ENCODE data around the gene AKT2.

Gene AKT2

DNA sequence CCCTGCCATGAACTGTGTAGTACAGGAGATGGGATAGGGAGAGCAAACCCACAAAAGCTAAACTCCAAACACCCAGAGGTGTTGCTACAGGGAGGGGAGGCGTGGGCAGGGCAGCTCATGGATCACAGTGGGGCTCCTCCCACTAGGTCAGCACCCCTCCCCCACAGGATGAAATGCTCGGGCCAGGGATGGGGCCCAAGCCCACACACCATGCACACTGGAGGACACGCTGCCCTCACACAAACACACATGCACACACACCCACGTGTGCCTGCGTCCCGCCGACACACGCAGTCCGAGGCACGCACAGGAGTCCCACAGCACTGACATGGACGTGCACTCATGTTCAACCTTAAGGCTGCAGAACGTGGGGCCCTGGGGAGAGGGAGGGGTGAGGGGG, 52.7 kb downstream of the AKT2 start:
- Histone ChIP-seq H3K27ac (ENCODE audit: poor library complexity, severe bottlenecking) (no peak overlapping the region), H3K4me3 (ENCODE audit: severe bottlenecking) (no peak overlapping the region), H3K36me3 (ENCODE audit: low read depth) (peaks cover 19% of the 10 kb centered on the region; the same call in 1 of the 2 replicates), H3K9me3 (ENCODE audit: severe bottlenecking) (no peaks in the 10 kb centered on the region), H3K4me1 (ENCODE audit: insufficient read depth, poor library complexity, severe bottlenecking) (no peaks in the 10 kb centered on the region), H3K27me3 (ENCODE audit: insufficient read depth, poor library complexity, severe bottlenecking) (peaks cover 5% of the 10 kb centered on the region)
- no peak for DNase-seq (ENCODE audit: low spot score)
- ATAC-seq (ENCODE audit: low read depth) = no peak
- TF ChIP-seq, protein P1, sequence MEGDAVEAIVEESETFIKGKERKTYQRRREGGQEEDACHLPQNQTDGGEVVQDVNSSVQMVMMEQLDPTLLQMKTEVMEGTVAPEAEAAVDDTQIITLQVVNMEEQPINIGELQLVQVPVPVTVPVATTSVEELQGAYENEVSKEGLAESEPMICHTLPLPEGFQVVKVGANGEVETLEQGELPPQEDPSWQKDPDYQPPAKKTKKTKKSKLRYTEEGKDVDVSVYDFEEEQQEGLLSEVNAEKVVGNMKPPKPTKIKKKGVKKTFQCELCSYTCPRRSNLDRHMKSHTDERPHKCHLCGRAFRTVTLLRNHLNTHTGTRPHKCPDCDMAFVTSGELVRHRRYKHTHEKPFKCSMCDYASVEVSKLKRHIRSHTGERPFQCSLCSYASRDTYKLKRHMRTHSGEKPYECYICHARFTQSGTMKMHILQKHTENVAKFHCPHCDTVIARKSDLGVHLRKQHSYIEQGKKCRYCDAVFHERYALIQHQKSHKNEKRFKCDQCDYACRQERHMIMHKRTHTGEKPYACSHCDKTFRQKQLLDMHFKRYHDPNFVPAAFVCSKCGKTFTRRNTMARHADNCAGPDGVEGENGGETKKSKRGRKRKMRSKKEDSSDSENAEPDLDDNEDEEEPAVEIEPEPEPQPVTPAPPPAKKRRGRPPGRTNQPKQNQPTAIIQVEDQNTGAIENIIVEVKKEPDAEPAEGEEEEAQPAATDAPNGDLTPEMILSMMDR (IDR thresholded peaks at IDR 0.05; ENCODE audit: poor library complexity, severe bottlenecking) = no peak

DNA sequence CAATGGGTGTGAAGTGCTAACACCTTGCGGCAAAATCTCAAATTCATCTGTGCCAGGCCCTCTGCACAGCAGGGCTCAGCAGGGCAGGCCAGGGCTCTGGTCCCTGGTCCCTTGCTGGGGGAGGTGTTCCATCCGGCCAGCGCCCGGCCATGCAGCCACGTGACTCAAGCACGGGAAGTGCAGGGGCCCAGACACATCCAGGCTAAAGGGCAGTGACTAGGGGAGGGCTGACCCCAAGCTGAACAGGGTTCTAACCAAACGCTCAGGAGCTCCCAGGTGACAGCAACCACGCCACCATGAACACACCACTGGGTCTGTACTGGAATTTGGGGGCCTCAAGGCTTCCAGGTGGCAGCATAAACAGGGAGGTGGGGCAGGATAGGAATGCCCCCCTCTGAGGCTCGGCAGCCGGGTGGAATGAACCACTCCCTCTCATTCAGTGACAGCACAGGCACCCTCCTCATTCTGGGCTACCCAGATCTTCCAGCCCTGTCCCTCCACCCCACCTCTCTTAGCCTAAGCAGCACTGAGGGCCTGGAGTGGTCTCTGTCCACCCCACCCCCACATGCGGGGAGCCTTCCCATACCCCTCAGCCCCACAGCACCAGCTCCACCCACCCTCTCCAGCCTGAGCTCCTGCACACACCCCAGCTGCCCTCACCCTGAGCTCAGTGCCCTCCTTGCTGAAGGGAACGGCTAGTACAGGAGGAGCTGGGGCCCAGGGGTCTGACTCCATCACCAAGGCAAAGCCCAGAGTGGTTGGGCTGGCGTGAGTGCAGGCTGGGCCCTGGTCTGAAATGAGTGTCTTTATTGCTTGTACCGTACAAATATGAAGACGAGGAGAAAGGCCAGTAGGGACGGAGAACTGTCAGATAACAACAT, 53.4 kb downstream of the AKT2 start:
- H3K36me3 ChIP-seq (ENCODE audit: low read depth) = peaks cover 13% of the 10 kb centered on the region; the same call in 1 of the 2 replicates
- H3K9me3 ChIP-seq (ENCODE audit: severe bottlenecking) = no peaks in the 10 kb centered on the region
- TF ChIP-seq, protein P1 (IDR thresholded peaks at IDR 0.05; ENCODE audit: poor library complexity, severe bottlenecking) = no peak
- H3K4me1 ChIP-seq (ENCODE audit: insufficient read depth, poor library complexity, severe bottlenecking) = no peaks in the 10 kb centered on the region
- DNase-seq (ENCODE audit: low spot score) (peak; percentile 51), ATAC-seq (ENCODE audit: low read depth) (no peak)
- H3K27ac ChIP-seq (ENCODE audit: poor library complexity, severe bottlenecking) = no peak overlapping the region
- H3K4me3 ChIP-seq (ENCODE audit: severe bottlenecking) = no peak overlapping the region
- peaks cover 12% of the 10 kb centered on the region for H3K27me3 ChIP-seq (ENCODE audit: insufficient read depth, poor library complexity, severe bottlenecking)

DNA sequence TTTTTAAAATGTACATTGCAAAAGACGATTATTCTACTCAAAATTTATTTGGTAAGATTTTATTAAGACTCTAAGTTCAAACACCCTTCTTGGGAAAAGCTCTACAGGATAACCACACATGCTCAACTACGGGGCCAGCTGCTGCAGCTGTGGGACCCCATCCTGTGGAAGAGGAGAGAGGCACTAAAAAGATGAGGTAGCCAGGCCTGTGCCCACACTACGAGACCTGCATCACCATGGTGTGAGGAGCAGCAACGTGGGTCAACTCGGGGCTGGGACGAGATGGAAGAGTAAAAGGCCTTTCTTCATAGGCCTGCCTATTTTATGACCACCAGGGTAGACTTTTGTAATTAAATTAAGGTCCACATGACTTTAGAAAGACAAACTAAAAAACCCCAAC, 54.1 kb downstream of the AKT2 start:
- Histone ChIP-seq H3K27ac (ENCODE audit: poor library complexity, severe bottlenecking) (no peak overlapping the region), H3K4me1 (ENCODE audit: insufficient read depth, poor library complexity, severe bottlenecking) (no peaks in the 10 kb centered on the region), H3K27me3 (ENCODE audit: insufficient read depth, poor library complexity, severe bottlenecking) (peaks cover 19% of the 10 kb centered on the region), H3K36me3 (ENCODE audit: low read depth) (peaks cover 7% of the 10 kb centered on the region; the same call in 1 of the 2 replicates), H3K4me3 (ENCODE audit: severe bottlenecking) (no peak overlapping the region), H3K9me3 (ENCODE audit: severe bottlenecking) (no peaks in the 10 kb centered on the region)
- TF ChIP-seq, protein P1 (IDR thresholded peaks at IDR 0.05; ENCODE audit: poor library complexity, severe bottlenecking) = no peak
- DNase-seq (ENCODE audit: low spot score) = no peak
- no peak for ATAC-seq (ENCODE audit: low read depth)

DNA sequence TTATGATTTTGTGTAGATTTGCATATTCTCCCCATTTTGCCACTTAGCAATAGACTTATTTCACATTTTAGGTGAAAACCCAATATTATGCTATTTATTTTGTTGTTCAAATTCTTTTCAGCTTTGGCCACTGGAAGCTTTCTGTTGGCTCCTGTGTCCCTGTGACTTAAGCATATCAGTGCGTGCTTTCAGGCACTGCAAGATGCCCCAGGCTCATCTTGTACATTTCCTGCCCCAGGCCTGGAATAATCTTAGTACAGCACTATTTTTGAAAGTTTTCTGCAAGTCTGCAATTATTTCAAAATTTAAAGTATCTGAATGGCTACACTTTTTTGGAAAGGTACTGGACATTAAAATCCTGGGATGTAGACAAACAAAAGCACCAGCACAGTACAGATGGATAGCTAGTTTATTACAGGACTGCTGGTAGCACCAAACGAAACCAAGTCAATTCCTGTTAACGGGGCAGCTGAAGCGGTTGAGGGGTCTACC, 55.2 kb downstream of the AKT2 start:
- H3K4me1 ChIP-seq (ENCODE audit: insufficient read depth, poor library complexity, severe bottlenecking) = no peaks in the 10 kb centered on the region
- H3K27ac ChIP-seq (ENCODE audit: poor library complexity, severe bottlenecking) = no peak overlapping the region
- H3K27me3 ChIP-seq (ENCODE audit: insufficient read depth, poor library complexity, severe bottlenecking) = peaks cover 28% of the 10 kb centered on the region
- DNase-seq (ENCODE audit: low spot score) = no peak
- H3K36me3 ChIP-seq (ENCODE audit: low read depth) = no peaks in the 10 kb centered on the region
- TF ChIP-seq, protein P1 (IDR thresholded peaks at IDR 0.05; ENCODE audit: poor library complexity, severe bottlenecking) = no peak
- H3K4me3 ChIP-seq (ENCODE audit: severe bottlenecking) = no peak overlapping the region
- no peaks in the 10 kb centered on the region for H3K9me3 ChIP-seq (ENCODE audit: severe bottlenecking)
- ATAC-seq (ENCODE audit: low read depth) = no peak

DNA sequence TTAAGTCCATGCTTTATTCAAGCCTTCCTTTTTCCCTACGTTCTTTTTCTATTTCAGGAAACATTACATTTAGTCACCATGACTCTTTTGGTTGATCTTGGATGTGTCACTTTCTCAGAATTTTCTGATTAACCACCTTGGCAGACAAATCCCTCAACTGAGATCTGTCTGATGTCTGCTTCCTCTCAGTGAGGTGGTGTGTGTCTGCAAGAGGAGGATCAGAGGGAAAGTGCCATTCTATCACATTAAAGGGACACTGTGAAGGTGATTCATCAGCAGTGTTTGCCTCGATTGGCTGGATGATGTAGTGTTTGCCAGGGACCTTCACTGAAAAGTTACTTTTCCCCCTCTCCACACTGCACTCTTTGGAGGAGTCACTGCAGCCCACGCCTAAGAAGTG, 55.7 kb downstream of the AKT2 start:
- TF ChIP-seq, protein P1 (IDR thresholded peaks at IDR 0.05; ENCODE audit: poor library complexity, severe bottlenecking) = no peak
- H3K27ac ChIP-seq (ENCODE audit: poor library complexity, severe bottlenecking) = no peak overlapping the region

More for the DNA sequence above, 55.7 kb downstream of the AKT2 start:
- Histone ChIP-seq H3K27me3 (ENCODE audit: insufficient read depth, poor library complexity, severe bottlenecking) (peaks cover 28% of the 10 kb centered on the region), H3K4me1 (ENCODE audit: insufficient read depth, poor library complexity, severe bottlenecking) (no peaks in the 10 kb centered on the region), H3K36me3 (ENCODE audit: low read depth) (no peaks in the 10 kb centered on the region), H3K9me3 (ENCODE audit: severe bottlenecking) (no peaks in the 10 kb centered on the region), H3K4me3 (ENCODE audit: severe bottlenecking) (no peak overlapping the region)
- ATAC-seq (ENCODE audit: low read depth) = no peak
- no peak for DNase-seq (ENCODE audit: low spot score)
